ENCODE data around the gene PSMA5. TPM values are rescaled to one million over a fixed set of nuclear protein-coding genes. Genes with fewer than 3 reads are reported as not detected.
"Not testable (repeated sequence)": the region's sequence is repeated elsewhere in the genome, so short reads cannot be mapped to it uniquely, and the experiment has no call there.

Gene PSMA5
- total RNA-seq, 1 donor from 2014 or later, result 143 TPM

DNA sequence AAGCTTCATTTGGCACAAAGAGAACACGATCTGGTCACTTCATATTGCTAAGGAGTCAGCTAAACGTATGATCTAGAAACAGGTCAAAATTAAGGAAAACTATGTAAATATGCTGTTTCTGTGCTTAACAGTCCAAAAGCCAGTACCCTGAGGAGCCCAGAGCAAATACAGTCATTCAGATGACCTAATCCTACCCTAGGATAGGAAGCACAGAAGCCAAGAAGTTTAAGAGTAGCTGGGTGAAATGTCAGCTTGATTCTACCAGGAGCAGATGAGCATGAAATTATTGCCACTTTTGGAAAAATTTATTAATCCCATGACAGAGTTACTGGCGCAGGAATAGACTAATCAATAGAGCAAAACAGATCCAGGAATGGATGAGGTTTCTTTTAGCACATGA is 46.8 kb downstream of the PSMA5 start:
- Histone ChIP-seq H3K4me3 (ENCODE audit: insufficient read depth, low read depth, low read length) (no peak overlapping the region), H3K4me2 (ENCODE audit: low read length) (no peak overlapping the region), H3K79me2 (ENCODE audit: insufficient read depth, low read length) (peaks cover 83% of the 10 kb centered on the region), H3K36me3 (ENCODE audit: insufficient read depth, low read length) (no peaks in the 10 kb centered on the region), H3K9me3 (ENCODE audit: insufficient read depth, low read depth, low read length) (no peaks in the 10 kb centered on the region), H3K27me3 (ENCODE audit: insufficient read depth, low read length) (no peaks in the 10 kb centered on the region), H3K4me1 (ENCODE audit: insufficient read depth, low read length) (peaks cover 22% of the 10 kb centered on the region), H3K9ac (ENCODE audit: low read length) (no peak overlapping the region), H3K27ac (ENCODE audit: low read depth, low read length) (no peak overlapping the region), H2AFZ (ENCODE audit: low read depth, low read length) (no peak overlapping the region), H4K20me1 (ENCODE audit: insufficient read depth, low read length) (no peaks in the 10 kb centered on the region)
- FAIRE-seq (no peak), DNase-seq (ENCODE audit: low read depth) (no peak)
- H3K27ac Mint-ChIP-seq (ENCODE audit: unreplicated experiment), result no peak overlapping the region
- H3K27me3 Mint-ChIP-seq (ENCODE audit: low read depth, unreplicated experiment), result no peaks in the 10 kb centered on the region
- H3K4me1 Mint-ChIP-seq (ENCODE audit: low read depth, unreplicated experiment), result peaks cover 28% of the 10 kb centered on the region
- TF ChIP-seq EZH2 (IDR thresholded peaks at IDR 0.05; ENCODE audit: insufficient read depth, low read length), result no peak
- TF ChIP-seq, protein P1, sequence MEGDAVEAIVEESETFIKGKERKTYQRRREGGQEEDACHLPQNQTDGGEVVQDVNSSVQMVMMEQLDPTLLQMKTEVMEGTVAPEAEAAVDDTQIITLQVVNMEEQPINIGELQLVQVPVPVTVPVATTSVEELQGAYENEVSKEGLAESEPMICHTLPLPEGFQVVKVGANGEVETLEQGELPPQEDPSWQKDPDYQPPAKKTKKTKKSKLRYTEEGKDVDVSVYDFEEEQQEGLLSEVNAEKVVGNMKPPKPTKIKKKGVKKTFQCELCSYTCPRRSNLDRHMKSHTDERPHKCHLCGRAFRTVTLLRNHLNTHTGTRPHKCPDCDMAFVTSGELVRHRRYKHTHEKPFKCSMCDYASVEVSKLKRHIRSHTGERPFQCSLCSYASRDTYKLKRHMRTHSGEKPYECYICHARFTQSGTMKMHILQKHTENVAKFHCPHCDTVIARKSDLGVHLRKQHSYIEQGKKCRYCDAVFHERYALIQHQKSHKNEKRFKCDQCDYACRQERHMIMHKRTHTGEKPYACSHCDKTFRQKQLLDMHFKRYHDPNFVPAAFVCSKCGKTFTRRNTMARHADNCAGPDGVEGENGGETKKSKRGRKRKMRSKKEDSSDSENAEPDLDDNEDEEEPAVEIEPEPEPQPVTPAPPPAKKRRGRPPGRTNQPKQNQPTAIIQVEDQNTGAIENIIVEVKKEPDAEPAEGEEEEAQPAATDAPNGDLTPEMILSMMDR (IDR thresholded peaks at IDR 0.05; ENCODE audit: insufficient read depth, low read depth, low read length), result no peak
- H3K4me3 Mint-ChIP-seq (ENCODE audit: unreplicated experiment), result no peak overlapping the region
- no peaks in the 10 kb centered on the region for H3K36me3 Mint-ChIP-seq (ENCODE audit: low read depth, unreplicated experiment)
- H3K9me3 Mint-ChIP-seq (ENCODE audit: unreplicated experiment), result peaks cover 2% of the 10 kb centered on the region

DNA sequence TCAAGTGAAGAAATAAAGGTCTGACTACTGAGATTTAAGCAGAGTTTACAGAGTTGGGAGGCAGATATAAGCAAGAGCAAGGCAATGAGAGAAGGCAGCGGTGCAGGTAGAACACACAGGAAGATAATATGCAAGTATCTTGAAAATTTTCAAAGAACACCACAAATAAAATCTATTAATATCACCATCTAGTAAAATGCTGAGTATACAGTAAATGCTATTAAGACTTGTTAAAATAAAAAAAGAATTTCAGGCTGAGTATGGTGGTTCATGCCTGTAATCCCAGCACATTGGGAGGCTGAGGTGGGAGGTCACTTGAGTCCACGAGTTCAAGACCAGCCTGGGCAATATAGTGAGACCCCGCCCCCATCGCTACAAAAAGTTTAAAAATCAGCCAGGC is 48.5 kb downstream of the PSMA5 start:
- FAIRE-seq, result no peak
- no peak for DNase-seq (ENCODE audit: low read depth)
- no peak overlapping the region for H3K4me3 ChIP-seq (ENCODE audit: insufficient read depth, low read depth, low read length)
- H3K36me3 Mint-ChIP-seq (ENCODE audit: low read depth, unreplicated experiment), result no peaks in the 10 kb centered on the region
- H3K4me2 ChIP-seq (ENCODE audit: low read length), result no peak overlapping the region
- peaks cover 17% of the 10 kb centered on the region for H3K4me1 Mint-ChIP-seq (ENCODE audit: low read depth, unreplicated experiment)
- H3K27me3 Mint-ChIP-seq (ENCODE audit: low read depth, unreplicated experiment), result no peaks in the 10 kb centered on the region
- H3K9me3 Mint-ChIP-seq (ENCODE audit: unreplicated experiment), result no peaks in the 10 kb centered on the region
- peaks cover 6% of the 10 kb centered on the region for H3K4me1 ChIP-seq (ENCODE audit: insufficient read depth, low read length)
- H3K9me3 ChIP-seq (ENCODE audit: insufficient read depth, low read depth, low read length), result no peaks in the 10 kb centered on the region
- peaks cover 84% of the 10 kb centered on the region for H3K79me2 ChIP-seq (ENCODE audit: insufficient read depth, low read length)
- H2AFZ ChIP-seq (ENCODE audit: low read depth, low read length), result no peak overlapping the region
- no peaks in the 10 kb centered on the region for H3K36me3 ChIP-seq (ENCODE audit: insufficient read depth, low read length)
- H3K27me3 ChIP-seq (ENCODE audit: insufficient read depth, low read length), result no peaks in the 10 kb centered on the region
- no peak overlapping the region for H3K27ac Mint-ChIP-seq (ENCODE audit: unreplicated experiment)
- no peak overlapping the region for H3K9ac ChIP-seq (ENCODE audit: low read length)
- no peaks in the 10 kb centered on the region for H4K20me1 ChIP-seq (ENCODE audit: insufficient read depth, low read length)
- H3K4me3 Mint-ChIP-seq (ENCODE audit: unreplicated experiment), result no peak overlapping the region
- no peak overlapping the region for H3K27ac ChIP-seq (ENCODE audit: low read depth, low read length)
- TF ChIP-seq EZH2 (IDR thresholded peaks at IDR 0.05; ENCODE audit: insufficient read depth, low read length), result no peak
- TF ChIP-seq, protein P1 (IDR thresholded peaks at IDR 0.05; ENCODE audit: insufficient read depth, low read depth, low read length), result no peak

DNA sequence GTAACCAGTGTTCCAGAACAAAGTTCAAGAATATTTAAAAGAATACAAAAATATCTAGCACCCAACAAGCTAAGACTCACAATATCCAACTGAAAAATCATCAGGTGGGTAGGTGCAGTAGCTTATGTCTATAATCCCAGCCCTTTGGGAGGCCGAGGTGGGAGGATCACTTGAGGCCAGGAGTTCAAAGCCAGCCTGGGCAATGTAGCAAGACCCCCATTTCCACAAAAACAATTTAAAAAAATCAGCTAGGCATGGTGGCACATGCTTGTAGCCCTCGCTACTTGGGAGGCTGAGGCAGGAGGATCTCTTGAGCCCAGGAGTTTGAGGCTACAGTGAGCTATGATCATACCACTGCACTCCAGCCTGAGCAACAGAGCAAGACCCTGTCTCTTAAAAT is 52.6 kb downstream of the PSMA5 start:
- not testable (repeated sequence) for H3K9ac ChIP-seq (ENCODE audit: low read length); H3K4me2 ChIP-seq (ENCODE audit: low read length); DNase-seq (ENCODE audit: low read depth); H3K27me3 Mint-ChIP-seq (ENCODE audit: low read depth, unreplicated experiment); H3K36me3 ChIP-seq (ENCODE audit: insufficient read depth, low read length); H4K20me1 ChIP-seq (ENCODE audit: insufficient read depth, low read length); H3K36me3 Mint-ChIP-seq (ENCODE audit: low read depth, unreplicated experiment); H2AFZ ChIP-seq (ENCODE audit: low read depth, low read length); H3K4me3 Mint-ChIP-seq (ENCODE audit: unreplicated experiment); H3K27ac ChIP-seq (ENCODE audit: low read depth, low read length); H3K4me3 ChIP-seq (ENCODE audit: insufficient read depth, low read depth, low read length); H3K9me3 Mint-ChIP-seq (ENCODE audit: unreplicated experiment); FAIRE-seq; H3K27me3 ChIP-seq (ENCODE audit: insufficient read depth, low read length); H3K9me3 ChIP-seq (ENCODE audit: insufficient read depth, low read depth, low read length)
- Mint-ChIP-seq H3K27ac (ENCODE audit: unreplicated experiment) (peak overlapping the region; percentile 48), H3K4me1 (ENCODE audit: low read depth, unreplicated experiment) (peaks cover 47% of the 10 kb centered on the region)
- Histone ChIP-seq H3K79me2 (ENCODE audit: insufficient read depth, low read length) (peaks cover 60% of the 10 kb centered on the region), H3K4me1 (ENCODE audit: insufficient read depth, low read length) (peaks cover 34% of the 10 kb centered on the region)
